GM18502 (cell line): ENCODE results near the gene TRAPPC12.
A peak's percentile ranks its signal among the peaks of the same experiment; 100 is the strongest.
"Not testable (repeated sequence)": the region's sequence is repeated elsewhere in the genome, so short reads cannot be mapped to it uniquely, and the experiment has no call there.

ENCODE experiments used
- ATAC-seq: cut with Tn5 transposase; IDR thresholded peaks from one replicate; pipeline ENCODE4 v1.9.1; 2021; ENCODE audit warnings: mild to moderate bottlenecking; ENCODE audit not compliant: unreplicated experiment, poor library complexity

Gene TRAPPC12

DNA sequence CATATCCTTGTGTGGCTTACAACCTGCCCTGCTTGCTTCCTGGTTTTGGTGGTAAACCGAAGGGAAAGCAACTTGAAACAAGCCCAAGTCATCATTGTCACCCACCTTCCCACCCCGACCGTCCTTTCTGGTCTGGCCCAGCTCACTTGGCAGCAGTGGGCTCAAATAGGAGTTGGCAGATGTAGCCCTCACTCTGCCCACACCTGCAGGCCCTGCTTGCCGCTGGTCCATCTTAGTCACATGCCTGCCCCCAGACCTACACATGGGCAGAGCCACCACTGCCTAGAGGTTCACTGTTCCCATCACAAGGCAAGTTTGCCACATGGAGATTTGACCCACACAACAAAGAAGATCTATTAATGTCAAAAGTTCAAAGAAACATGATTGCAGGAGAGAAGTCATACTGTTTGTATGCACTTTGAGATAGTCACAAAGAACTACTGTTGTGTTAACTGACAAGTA is 11.2 kb upstream of the TRAPPC12 start:
- ATAC-seq, result no peak

GRCh38 chr2:3369340-3370181 is 9.9 kb upstream of the TRAPPC12 start:
- not testable (repeated sequence) for ATAC-seq

- ATAC-seq, result no peak
These were observed 2.7 kb upstream of the TRAPPC12 start for GRCh38 chr2:3376821-3377220.

GRCh38 chr2:3377279-3377611 is 2.2 kb upstream of the TRAPPC12 start:
- ATAC-seq, result peak; percentile 23

- peak; percentile 84 for ATAC-seq
These were observed 1.7 kb upstream of the TRAPPC12 start, which contains the start of gene EIPR1 for GRCh38 chr2:3377612-3378432. Gene EIPR1 (minus strand): TSS chr2:3377818. CDS start chr2:3377689, 129 bp downstream.

- no peak for ATAC-seq
These were observed 201 bp upstream of the TRAPPC12 start for GRCh38 chr2:3379339-3379646.

GRCh38 chr2:3386448-3386958 is 7.0 kb downstream of the TRAPPC12 start:
- no peak for ATAC-seq

- ATAC-seq, result no peak
These were observed 7.5 kb downstream of the TRAPPC12 start for GRCh38 chr2:3387011-3387410.

DNA sequence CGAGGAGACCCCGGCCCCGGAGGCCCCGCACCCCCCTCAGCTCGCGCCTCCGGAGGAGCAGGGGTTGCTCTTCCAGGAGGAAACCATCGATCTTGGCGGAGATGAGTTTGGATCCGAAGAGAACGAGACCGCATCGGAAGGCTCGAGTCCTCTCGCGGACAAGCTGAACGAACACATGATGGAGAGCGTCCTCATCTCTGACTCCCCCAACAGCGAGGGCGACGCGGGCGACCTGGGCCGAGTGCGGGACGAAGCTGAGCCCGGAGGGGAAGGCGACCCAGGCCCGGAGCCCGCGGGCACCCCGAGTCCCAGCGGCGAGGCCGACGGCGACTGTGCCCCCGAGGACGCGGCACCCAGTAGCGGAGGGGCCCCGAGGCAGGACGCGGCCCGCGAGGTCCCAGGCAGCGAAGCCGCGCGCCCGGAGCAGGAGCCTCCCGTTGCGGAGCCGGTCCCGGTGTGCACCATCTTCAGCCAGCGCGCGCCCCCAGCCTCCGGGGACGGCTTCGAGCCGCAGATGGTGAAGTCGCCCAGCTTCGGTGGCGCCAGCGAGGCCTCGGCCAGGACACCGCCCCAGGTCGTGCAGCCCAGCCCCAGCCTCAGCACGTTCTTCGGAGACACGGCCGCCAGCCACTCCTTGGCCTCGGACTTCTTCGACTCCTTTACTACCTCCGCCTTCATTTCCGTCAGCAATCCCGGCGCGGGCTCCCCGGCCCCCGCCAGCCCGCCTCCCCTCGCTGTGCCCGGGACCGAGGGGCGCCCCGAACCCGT is 8.3 kb downstream of the TRAPPC12 start:
- no peak for ATAC-seq

DNA sequence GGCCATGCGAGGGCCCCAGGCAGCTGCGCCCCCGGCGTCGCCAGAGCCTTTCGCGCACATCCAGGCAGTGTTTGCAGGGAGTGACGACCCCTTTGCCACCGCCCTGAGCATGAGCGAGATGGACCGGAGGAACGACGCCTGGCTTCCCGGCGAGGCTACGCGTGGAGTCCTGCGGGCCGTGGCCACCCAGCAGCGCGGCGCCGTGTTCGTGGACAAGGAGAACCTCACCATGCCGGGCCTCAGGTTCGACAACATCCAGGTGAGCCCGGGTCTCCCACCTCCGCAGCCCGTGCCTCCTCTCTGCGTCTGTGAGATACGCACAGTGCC is 8.9 kb downstream of the TRAPPC12 start:
- ATAC-seq, result no peak

- no peak for ATAC-seq
These were observed 9.7 kb downstream of the TRAPPC12 start for GRCh38 chr2:3389193-3389592.

GRCh38 chr2:3390041-3390440 is 10.5 kb downstream of the TRAPPC12 start:
- ATAC-seq, result no peak

DNA sequence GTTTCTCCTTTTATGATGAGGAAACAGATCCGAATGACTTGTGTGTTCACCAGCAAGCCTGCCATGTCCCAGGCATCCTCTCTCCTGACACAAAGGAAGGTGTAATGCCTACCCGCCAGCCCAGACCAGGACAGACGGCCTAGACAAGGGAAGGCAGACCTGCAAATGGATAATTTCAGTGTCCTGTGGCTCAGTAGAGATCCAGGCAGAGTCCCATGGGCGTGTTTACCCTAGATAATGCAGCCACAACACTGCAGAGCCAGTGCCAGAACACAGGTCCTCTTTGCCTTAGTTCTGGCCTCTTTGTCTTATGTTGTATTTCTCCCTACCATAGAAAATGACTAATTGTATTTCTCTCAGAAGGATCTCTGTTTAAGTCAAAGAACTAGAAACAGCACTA is 12.7 kb downstream of the TRAPPC12 start:
- ATAC-seq, result no peak

DNA sequence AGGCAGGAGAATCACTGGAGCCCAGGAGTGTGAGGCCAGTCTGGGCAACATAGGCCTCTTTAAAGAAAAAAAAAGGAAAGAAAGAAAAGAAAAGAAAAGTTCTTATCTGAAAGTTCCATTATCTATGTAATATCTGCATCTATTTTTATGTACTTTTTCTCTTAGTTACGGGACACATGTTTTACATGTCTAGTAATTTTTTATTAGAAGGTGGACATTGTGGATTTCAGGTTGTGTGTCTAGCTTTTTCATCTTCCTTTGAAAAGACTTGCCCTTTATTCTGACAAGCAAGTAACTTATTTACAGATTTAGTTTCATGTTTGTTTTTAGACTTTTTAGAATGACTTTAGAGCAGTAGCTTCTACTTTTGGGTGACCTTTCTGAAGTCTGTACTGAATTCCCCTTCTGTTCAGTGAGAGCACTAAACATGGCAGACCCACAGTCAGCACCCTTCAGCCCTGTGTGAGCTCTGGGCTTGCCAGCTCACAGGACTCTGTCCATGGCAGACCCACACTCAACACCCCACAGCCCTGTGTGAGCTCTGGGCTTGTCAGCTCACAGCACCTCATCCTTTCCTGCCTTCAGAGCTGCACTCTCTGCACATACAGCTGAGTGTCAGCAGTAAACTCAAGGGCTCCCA is 17.5 kb downstream of the TRAPPC12 start:
- no peak for ATAC-seq

DNA sequence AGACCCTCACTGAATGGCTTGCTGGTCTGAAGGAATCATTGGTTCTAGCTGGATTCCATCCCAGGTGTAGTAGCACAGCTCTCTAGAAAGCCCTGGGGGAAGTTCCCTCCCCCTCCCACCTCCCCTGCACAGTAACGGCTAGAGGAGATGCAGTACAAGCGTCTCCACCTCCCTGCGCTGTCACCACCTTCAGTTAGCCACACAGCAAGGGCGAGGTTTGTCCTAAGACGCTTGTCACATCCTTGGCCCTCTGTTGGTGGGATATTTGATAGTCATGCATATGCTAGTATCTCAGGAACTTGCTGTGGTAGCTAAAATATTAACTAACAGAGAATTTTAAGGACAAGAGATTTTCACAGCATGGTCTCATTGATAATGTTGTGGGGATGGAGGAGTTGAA is 19.4 kb downstream of the TRAPPC12 start:
- no peak for ATAC-seq

DNA sequence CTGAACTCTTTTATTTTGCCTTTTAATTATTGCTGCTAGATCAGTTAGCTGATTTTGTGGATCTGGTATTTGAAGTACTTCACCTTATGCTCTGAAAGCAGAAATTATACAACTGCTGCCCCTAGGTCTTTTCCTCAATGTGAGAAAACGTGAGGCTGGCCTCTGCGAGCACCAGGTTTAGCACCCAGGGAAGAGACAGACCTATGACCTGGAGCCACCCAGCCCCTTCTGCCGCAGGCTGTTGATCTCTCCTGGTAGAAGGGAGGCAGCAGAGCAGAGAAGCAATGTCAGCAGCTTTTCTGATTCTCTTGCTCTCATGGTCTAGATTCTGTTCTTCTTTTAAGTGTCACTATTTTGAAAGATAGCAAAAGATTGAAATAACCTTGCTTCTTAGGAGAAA is 19.9 kb downstream of the TRAPPC12 start:
- ATAC-seq, result no peak

DNA sequence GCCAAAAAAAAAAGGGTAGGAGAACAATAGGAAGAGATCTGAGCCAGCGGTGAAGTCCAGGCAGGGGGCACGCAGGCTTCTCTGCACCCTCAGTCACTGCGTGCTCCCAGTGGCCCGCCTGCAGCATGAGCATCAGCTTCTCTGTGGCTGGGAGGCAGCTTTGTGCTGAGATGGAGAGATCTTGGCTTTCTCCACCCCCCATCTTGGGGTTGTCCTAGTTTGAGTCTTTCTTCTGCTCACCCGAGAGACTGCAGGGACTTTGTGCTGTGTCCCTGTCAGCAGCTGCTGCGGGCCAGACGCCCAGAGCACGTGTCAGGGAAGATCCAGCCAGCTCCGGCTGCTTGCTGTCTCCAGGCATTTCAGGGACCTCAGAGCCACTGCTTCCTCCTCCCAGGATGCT is 20.3 kb downstream of the TRAPPC12 start:
- no peak for ATAC-seq

DNA sequence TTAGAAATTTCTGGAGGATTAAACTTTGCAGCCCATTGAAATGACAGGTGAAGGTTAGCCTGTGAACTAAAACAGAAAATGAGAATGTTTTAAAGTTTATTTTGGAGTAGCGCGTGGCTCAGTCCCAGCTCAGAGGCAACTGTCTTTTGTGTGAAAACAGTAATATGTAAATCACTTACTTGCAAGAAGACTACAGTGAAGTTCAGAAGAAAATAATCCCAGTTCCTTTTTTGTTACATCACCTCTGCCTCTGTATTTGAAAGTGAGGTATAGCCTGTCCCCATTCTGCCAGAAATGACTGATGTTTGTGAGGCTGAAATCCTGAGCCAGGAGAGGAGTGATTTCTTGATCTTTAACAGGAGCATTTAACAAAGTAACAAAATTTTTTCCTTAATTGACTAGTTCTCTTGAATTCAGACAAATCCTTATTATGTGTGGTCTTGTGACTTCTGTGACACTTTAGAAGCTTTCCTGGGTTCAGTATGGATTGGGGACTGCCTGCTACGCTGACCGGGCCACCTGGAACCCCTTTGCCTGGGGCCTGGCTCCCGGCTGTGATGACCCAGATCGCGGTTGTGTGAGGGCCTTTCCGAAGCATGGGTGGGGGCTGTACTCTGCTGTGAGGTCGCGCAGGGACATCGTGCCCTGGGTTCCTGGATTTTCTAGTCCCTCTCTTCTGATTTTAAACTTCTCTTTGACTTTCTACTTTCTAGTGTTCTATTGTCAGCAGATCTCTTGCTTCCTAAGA is 24.3 kb downstream of the TRAPPC12 start:
- peak; percentile 100 for ATAC-seq

GRCh38 chr2:3404349-3404894 is 24.9 kb downstream of the TRAPPC12 start:
- ATAC-seq, result no peak
